HEK293T (cell line): ENCODE measurements around the gene MOCOS.

Experiments used
- BHLHE40 ChIP-seq: fragments of 450-650 bp; IDR thresholded peaks from 2 replicates; pipeline ENCODE4 v1.6.1; 2016; ENCODE audit warnings: mild to moderate bottlenecking, moderate library complexity, borderline replicate concordance
- CTBP1 ChIP-seq: fragments of 450-650 bp; IDR thresholded peaks from 2 replicates; pipeline ENCODE4 v1.6.1; 2016; ENCODE audit warnings: borderline replicate concordance
- FOXA1 ChIP-seq: fragments of 450-650 bp; IDR thresholded peaks from 2 replicates; pipeline ENCODE4 v1.6.1; 2016; ENCODE audit warnings: mild to moderate bottlenecking
- FOXK2 ChIP-seq: fragments of 450-650 bp; IDR thresholded peaks from 2 replicates; pipeline ENCODE4 v1.6.1; 2016; ENCODE audit warnings: mild to moderate bottlenecking

GRCh38 chr18:36294031-36294430 is 106.7 kb downstream of the MOCOS start:
- TF ChIP-seq BHLHE40 (no peak), FOXK2 (no peak), CTBP1 (no peak), FOXA1 (no peak)
